ENCODE data around the gene SSX2IP.

SSX2IP gene

DNA sequence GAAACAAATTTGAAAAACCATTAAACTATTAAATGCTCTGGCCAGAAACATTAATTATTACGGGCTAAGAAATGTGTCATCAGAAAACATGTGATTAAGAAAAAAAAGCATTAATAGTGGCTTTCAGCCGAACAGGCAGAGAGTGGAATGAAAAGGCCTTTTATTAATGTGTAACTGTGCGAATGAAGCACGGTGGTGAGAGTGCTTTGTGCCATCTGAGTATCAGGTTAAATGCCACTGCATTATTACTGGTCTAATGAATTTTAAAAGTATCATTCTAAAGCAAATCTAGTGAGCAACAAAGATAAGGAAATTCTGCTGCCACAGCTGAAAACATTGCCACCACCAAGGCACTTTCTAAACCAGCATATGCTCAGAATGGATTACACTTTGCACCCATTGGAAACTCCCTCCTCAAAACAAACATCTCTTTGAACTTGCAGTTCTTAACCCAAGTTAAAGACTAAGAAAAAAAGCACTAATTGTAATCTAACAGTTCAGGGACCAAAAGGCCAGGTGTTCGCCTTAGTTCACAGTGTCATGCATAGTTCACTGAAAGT lies 30.0 kb upstream of the SSX2IP start:
- no peak for TF ChIP-seq FOXM1 (IDR thresholded peaks at IDR 0.05; ENCODE audit: borderline replicate concordance, low read depth)
- TF ChIP-seq, protein P1, sequence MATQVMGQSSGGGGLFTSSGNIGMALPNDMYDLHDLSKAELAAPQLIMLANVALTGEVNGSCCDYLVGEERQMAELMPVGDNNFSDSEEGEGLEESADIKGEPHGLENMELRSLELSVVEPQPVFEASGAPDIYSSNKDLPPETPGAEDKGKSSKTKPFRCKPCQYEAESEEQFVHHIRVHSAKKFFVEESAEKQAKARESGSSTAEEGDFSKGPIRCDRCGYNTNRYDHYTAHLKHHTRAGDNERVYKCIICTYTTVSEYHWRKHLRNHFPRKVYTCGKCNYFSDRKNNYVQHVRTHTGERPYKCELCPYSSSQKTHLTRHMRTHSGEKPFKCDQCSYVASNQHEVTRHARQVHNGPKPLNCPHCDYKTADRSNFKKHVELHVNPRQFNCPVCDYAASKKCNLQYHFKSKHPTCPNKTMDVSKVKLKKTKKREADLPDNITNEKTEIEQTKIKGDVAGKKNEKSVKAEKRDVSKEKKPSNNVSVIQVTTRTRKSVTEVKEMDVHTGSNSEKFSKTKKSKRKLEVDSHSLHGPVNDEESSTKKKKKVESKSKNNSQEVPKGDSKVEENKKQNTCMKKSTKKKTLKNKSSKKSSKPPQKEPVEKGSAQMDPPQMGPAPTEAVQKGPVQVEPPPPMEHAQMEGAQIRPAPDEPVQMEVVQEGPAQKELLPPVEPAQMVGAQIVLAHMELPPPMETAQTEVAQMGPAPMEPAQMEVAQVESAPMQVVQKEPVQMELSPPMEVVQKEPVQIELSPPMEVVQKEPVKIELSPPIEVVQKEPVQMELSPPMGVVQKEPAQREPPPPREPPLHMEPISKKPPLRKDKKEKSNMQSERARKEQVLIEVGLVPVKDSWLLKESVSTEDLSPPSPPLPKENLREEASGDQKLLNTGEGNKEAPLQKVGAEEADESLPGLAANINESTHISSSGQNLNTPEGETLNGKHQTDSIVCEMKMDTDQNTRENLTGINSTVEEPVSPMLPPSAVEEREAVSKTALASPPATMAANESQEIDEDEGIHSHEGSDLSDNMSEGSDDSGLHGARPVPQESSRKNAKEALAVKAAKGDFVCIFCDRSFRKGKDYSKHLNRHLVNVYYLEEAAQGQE (IDR thresholded peaks at IDR 0.05; ENCODE audit: low read depth), result no peak
- TF ChIP-seq NFIC (IDR thresholded peaks at IDR 0.05), result no peak
- TF ChIP-seq EGR1 (IDR thresholded peaks at IDR 0.05), result no peak
- no peak for TF ChIP-seq CREB1 (IDR thresholded peaks at IDR 0.05; ENCODE audit: low read depth)
- TF ChIP-seq YY1 (IDR thresholded peaks at IDR 0.05; ENCODE audit: low read depth), result no peak
- TF ChIP-seq CEBPB (IDR thresholded peaks at IDR 0.05), result no peak
- no peak for TF ChIP-seq TAF1 (IDR thresholded peaks at IDR 0.05; ENCODE audit: low read depth)
- no peak for TF ChIP-seq ZBTB7A (IDR thresholded peaks at IDR 0.05; ENCODE audit: low read depth)
- TF ChIP-seq RAD21 (IDR thresholded peaks at IDR 0.05; ENCODE audit: low read depth), result no peak
- no peak for TF ChIP-seq EP300 (IDR thresholded peaks at IDR 0.05; ENCODE audit: borderline replicate concordance)

DNA sequence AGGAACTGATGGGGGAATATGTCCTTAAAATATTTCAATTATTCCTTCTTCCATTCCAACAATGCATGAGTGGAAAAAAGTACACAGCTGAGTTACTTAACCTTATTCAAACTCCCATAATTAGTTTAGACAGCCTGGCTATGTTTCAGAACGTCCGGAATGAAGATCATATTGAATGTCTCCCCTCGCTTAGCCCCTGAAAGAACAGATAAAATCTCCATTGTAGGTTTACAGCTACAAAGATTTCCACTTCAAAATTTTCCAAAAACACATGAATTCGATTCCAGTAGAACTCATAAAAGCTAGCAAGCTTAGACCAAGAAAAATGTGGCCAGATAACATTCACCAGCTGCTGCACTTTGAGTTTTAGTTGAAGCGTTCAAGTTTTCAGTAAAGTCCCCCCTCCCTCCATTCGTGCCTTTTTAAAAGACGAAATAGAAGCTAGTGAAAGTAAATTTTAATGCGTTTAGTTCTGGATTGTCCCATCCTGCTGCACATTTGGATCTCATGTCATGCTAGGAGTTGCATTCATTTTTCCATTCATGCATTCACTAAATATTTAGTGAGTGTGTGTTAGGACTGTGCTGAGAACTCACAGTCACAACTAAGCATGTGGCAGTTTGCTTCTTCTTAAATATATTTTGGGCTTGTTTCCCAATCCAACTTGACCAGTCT lies 29.4 kb upstream of the SSX2IP start:
- TF ChIP-seq ZBTB7A (IDR thresholded peaks at IDR 0.05; ENCODE audit: low read depth) (no peak), YY1 (IDR thresholded peaks at IDR 0.05; ENCODE audit: low read depth) (no peak), TAF1 (IDR thresholded peaks at IDR 0.05; ENCODE audit: low read depth) (no peak), CREB1 (IDR thresholded peaks at IDR 0.05; ENCODE audit: low read depth) (no peak), RAD21 (IDR thresholded peaks at IDR 0.05; ENCODE audit: low read depth) (no peak), FOXM1 (IDR thresholded peaks at IDR 0.05; ENCODE audit: borderline replicate concordance, low read depth) (no peak), TEAD4 (IDR thresholded peaks at IDR 0.05) (no peak), EP300 (IDR thresholded peaks at IDR 0.05; ENCODE audit: borderline replicate concordance) (no peak), EGR1 (IDR thresholded peaks at IDR 0.05) (no peak), TCF12 (IDR thresholded peaks at IDR 0.05; ENCODE audit: low read depth) (no peak), CEBPB (IDR thresholded peaks at IDR 0.05) (no peak), NFIC (IDR thresholded peaks at IDR 0.05) (no peak)
- TF ChIP-seq, protein P2, sequence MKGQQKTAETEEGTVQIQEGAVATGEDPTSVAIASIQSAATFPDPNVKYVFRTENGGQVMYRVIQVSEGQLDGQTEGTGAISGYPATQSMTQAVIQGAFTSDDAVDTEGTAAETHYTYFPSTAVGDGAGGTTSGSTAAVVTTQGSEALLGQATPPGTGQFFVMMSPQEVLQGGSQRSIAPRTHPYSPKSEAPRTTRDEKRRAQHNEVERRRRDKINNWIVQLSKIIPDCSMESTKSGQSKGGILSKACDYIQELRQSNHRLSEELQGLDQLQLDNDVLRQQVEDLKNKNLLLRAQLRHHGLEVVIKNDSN (IDR thresholded peaks at IDR 0.05), result no peak
- TF ChIP-seq, protein P1 (IDR thresholded peaks at IDR 0.05; ENCODE audit: low read depth), result no peak

DNA sequence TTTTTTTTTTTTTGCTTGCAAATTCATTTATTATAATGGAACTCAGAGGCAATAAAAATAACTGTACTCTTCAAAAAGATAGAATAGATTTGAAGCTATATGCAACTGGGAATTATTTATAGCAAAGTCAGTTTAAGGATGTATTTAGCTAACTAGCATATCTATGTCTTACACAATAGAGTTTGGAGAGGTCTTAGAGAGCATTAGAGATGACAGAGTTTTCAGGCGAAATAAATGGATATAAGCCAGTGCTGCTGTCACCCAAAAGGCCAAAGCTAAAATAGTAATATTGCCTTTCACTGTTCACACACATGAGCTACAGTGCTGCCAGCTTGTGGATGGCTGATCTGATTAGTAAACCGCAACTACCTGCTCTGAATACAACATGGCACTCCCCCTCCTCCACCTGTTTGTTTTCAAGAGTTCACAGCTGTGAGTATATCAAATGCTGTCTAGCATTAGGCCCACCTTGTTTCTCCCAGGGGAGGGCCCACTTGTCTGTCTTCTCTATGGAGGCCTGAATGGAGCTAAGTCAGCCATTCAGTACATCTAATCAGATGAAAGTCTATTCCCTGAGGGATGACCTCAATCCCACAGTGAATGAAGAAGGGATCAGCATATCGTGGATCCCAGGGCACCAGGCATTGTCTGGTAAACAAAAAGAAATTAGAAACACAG lies 25.2 kb upstream of the SSX2IP start:
- TF ChIP-seq EGR1 (IDR thresholded peaks at IDR 0.05) (no peak), TCF12 (IDR thresholded peaks at IDR 0.05; ENCODE audit: low read depth) (no peak), TEAD4 (IDR thresholded peaks at IDR 0.05) (no peak), CEBPB (IDR thresholded peaks at IDR 0.05) (no peak), FOXM1 (IDR thresholded peaks at IDR 0.05; ENCODE audit: borderline replicate concordance, low read depth) (no peak), RAD21 (IDR thresholded peaks at IDR 0.05; ENCODE audit: low read depth) (no peak), ZBTB7A (IDR thresholded peaks at IDR 0.05; ENCODE audit: low read depth) (no peak), EP300 (IDR thresholded peaks at IDR 0.05; ENCODE audit: borderline replicate concordance) (no peak), CREB1 (IDR thresholded peaks at IDR 0.05; ENCODE audit: low read depth) (no peak), NFIC (IDR thresholded peaks at IDR 0.05) (no peak)
- TF ChIP-seq, protein P1 (IDR thresholded peaks at IDR 0.05; ENCODE audit: low read depth), result no peak

DNA sequence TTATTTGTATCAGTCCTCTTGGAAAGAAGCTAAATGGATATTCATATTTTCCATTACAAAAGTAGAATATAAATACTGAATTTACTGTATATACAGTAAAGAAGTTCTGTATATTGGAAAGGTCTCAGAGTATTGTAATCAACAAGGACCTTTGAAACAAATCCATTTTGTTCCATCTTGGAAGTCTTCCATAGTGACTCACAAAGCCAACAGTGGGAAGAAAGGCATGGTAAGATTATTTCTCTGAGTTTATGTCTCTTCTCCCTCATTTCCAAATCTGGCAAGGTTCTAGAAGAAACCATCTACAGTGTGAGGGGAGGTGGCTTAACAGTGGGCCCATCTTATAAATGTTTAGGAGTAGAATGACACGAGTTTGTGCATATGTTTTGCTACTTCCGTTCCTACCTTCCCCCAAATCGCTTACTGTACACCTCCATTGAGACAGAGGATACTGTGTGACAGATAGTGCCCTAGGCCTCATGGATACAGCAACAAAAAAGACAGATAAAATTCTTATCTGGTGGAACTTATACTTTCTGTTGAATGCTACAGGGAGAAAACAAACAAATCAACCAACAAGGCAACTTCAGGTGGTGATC lies 22.1 kb upstream of the SSX2IP start:
- TF ChIP-seq CEBPB (IDR thresholded peaks at IDR 0.05) (no peak), NFIC (IDR thresholded peaks at IDR 0.05) (no peak), TEAD4 (IDR thresholded peaks at IDR 0.05) (no peak)
- TF ChIP-seq, protein P3, sequence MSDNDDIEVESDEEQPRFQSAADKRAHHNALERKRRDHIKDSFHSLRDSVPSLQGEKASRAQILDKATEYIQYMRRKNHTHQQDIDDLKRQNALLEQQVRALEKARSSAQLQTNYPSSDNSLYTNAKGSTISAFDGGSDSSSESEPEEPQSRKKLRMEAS (IDR thresholded peaks at IDR 0.05), result no peak

Data from Ishikawa (cell line).